GM21786 (cell line): ENCODE data around the gene GALNT18.

Experiments used
- ATAC-seq: cut with Tn5 transposase; IDR thresholded peaks from one replicate; pipeline ENCODE4 v1.9.1; 2021; ENCODE audit not compliant: unreplicated experiment

The GALNT18 gene

GRCh38 chr11:11624926-11625325 lies 3.1 kb upstream of the GALNT18 start:
- ATAC-seq, result no peak

- no peak for ATAC-seq
These were observed 2.4 kb upstream of the GALNT18 start for GRCh38 chr11:11624204-11624603.

- no peak for ATAC-seq
These were observed 967 bp upstream of the GALNT18 start for GRCh38 chr11:11622772-11623171.

GRCh38 chr11:11622340-11622706 lies 518 bp upstream of the GALNT18 start:
- no peak for ATAC-seq

GRCh38 chr11:11620921-11621572 lies 758 bp downstream of the GALNT18 start:
- ATAC-seq, result no peak

GRCh38 chr11:11620173-11620920 lies 1.5 kb downstream of the GALNT18 start:
- no peak for ATAC-seq

- ATAC-seq, result no peak
These were observed 2.8 kb downstream of the GALNT18 start for GRCh38 chr11:11618973-11619435.

GRCh38 chr11:11615086-11615485 lies 6.7 kb downstream of the GALNT18 start:
- no peak for ATAC-seq

GRCh38 chr11:11612439-11612838 lies 9.4 kb downstream of the GALNT18 start:
- ATAC-seq, result no peak

GRCh38 chr11:11611381-11611780 lies 10.4 kb downstream of the GALNT18 start:
- no peak for ATAC-seq

- no peak for ATAC-seq
These were observed 13.0 kb downstream of the GALNT18 start for GRCh38 chr11:11608783-11609232.

GRCh38 chr11:11607772-11608171 lies 14.0 kb downstream of the GALNT18 start:
- ATAC-seq, result no peak

GRCh38 chr11:11605821-11606450 lies 15.9 kb downstream of the GALNT18 start:
- ATAC-seq, result no peak

GRCh38 chr11:11605181-11605580 lies 16.6 kb downstream of the GALNT18 start:
- ATAC-seq, result no peak

- no peak for ATAC-seq
These were observed 17.3 kb downstream of the GALNT18 start for GRCh38 chr11:11604370-11604990.

- ATAC-seq, result no peak
These were observed 19.8 kb downstream of the GALNT18 start for GRCh38 chr11:11602011-11602410.

GRCh38 chr11:11600288-11600687 lies 21.5 kb downstream of the GALNT18 start:
- ATAC-seq, result no peak

- no peak for ATAC-seq
These were observed 23.6 kb downstream of the GALNT18 start for GRCh38 chr11:11598243-11598642.

GRCh38 chr11:11594162-11594561 lies 27.6 kb downstream of the GALNT18 start:
- no peak for ATAC-seq

GRCh38 chr11:11592146-11592684 lies 29.6 kb downstream of the GALNT18 start:
- ATAC-seq, result no peak

- ATAC-seq, result no peak
These were observed 32.4 kb downstream of the GALNT18 start for GRCh38 chr11:11589437-11589836.
